EH (cell line): Measurements from ENCODE around the gene NAA38.

Source experiments
- DNase-seq: peaks from one replicate; pipeline ENCODE4 v3.0.0-alpha.2; 2015; ENCODE audit warnings: low read depth

The NAA38 gene

DNA sequence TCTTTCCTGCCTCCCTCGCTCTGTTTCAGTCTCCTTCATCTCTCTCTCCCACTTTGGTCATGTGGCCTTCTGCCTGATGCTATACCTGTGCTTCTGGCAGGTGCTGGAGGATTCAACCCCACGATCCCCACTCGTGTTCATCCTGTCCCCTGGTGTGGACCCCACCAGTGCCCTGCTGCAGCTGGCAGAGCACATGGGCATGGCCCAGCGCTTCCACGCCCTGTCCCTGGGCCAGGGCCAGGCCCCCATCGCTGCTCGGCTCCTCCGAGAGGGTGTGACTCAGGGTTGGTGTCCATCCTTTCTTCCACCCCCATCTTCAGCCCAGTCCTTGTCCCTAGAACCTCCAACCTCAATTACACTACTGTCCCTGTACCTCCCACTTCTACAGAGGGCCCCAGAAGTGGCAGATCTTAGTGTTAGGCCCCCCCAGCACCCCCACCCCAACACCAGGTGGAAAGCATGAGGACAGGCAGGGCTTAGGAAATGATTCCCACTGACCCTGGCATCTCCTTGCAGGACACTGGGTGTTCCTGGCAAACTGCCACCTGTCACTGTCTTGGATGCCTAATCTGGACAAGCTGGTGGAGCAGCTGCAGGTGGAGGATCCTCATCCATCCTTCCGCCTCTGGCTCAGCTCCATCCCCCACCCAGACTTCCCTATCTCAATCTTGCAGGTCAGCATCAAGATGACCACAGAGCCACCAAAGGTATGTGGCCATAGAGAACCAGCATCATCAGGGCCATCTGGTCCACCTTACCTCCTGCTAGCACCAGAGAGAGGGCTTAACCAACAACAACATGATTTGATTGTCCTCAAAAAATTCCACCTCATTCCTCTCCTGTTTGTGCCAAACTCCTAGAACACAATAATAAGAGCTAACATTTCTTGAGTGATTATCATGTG is 33.1 kb downstream of the NAA38 start:
- no peak for DNase-seq

GRCh38 chr17:7823581-7824001 is 33.8 kb downstream of the NAA38 start:
- no peak for DNase-seq

GRCh38 chr17:7822126-7822525 is 35.2 kb downstream of the NAA38 start:
- no peak for DNase-seq

DNA sequence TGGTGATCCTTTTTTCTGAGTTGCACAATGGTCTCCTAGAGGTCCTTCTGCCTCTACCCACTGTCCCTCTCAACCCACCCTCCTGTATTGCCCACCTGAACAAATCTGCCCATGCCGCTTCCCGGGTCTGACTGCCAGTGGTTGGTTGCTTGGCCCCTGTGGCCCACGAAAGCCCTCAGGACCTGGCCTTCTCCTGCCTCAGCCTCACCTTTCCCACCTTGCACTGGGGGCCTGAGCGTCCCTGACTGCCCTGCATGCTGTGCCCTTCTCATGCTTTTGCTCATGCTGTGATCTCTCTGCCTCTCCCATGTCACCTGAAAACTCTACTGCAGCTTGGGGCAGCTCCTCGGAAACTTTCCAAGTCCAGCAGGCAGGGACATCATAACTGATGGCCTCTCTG is 37.1 kb downstream of the NAA38 start:
- DNase-seq = no peak

DNA sequence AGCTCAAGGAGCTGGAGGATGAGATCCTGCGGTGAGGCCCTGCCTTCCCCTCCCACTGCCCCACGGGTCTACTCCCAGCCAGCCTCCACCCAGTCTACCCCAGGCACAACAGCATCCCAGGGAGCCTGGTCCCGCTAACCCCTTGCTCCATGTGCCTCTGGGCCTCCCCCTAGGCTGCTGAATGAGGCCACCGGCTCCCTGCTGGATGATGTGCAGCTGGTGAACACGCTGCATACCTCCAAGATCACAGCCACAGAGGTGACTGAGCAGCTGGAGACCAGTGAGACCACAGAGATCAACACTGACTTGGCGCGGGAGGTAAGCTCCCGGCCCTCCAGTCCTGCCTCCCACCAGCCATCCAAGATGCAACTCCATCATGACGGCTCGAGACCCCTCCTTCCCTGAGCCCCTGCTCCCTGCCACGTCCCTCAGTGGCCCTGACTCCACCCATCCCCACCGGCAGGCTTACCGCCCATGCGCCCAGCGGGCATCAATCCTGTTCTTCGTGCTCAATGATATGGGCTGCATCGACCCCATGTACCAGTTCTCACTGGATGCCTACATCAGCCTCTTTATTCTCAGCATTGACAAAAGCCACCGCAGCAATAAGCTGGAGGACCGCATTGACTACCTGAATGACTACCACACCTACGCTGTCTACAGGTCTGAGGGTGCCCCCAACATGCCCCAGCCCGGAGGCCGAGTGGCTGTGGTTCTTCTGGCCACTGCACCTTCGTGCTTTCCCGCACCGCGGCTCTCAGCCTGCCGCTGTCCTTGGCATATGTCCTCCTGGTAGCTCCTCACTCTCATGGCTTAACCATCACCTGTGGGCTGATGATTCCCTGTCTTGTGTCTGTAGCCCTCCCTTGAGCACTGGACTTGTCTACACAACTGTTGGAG is 38.4 kb downstream of the NAA38 start:
- no peak for DNase-seq

GRCh38 chr17:7818026-7818425 is 39.3 kb downstream of the NAA38 start:
- DNase-seq = no peak

DNA sequence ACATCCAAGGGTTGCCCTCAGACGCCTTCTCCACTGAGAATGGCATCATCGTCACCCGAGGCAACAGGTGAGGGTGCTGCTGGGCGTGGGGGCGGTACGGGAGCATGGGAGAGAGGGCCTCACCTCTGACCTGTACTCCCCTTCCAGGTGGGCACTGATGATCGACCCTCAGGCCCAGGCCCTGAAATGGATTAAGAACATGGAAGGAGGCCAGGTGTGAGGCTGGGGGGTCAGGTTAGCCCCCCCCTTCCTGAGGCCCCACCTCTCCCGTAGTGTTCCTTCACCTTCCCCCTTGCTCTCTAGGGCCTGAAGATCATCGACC is 39.8 kb downstream of the NAA38 start:
- no peak for DNase-seq

DNA sequence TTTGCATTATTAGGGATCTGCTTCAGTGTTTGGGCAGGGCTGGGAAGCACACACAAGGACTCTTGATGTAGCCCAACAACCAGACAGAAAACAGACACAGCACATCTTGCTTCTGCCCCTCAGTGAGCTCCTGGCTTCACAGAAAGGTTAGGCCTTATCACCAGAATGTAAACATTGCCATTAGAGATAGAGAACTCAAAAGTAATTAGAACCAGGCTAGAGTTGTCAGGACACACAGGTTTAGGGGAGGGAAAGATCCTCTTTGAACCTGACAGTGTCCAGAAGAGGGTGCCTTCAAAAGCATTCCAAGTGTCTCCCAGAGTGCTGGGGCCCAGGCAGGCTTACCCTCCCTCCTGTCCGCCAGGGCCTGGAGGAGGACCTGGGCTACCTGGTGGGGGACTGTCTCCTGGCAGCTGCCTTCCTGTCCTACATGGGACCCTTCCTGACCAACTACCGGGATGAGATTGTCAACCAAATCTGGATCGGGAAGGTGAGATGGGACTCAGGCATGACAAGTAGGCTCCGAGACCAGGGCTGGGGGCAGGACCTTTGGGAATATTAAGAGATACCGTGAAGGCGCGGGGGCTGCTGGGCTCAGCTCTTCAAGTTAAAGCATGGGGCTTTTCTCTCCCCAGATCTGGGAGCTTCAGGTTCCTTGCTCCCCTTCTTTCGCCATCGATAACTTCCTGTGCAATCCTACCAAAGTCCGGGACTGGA is 40.3 kb downstream of the NAA38 start:
- DNase-seq = no peak

- DNase-seq = no peak
Observed at GRCh38 chr17:7814969-7815368, 42.4 kb downstream of the NAA38 start.

DNA sequence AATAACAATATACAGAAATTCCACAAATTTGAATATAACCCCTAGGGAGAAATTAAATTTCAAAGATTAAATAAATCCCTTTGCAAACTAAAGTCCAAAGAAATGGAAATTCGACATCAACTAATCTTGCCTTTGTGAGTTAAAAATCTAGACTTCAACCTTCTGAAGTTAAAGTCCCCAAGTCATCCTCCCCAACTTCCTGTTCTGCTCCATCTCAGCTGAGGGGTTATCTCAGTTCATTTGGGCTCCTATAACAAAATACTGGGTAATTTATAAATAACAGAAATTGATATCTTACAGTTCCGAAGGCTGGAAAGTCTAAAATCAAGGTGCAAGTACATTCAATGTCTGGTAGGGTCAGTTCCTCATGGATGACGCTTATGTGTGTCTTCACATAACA is 46.1 kb downstream of the NAA38 start:
- no peak for DNase-seq

DNA sequence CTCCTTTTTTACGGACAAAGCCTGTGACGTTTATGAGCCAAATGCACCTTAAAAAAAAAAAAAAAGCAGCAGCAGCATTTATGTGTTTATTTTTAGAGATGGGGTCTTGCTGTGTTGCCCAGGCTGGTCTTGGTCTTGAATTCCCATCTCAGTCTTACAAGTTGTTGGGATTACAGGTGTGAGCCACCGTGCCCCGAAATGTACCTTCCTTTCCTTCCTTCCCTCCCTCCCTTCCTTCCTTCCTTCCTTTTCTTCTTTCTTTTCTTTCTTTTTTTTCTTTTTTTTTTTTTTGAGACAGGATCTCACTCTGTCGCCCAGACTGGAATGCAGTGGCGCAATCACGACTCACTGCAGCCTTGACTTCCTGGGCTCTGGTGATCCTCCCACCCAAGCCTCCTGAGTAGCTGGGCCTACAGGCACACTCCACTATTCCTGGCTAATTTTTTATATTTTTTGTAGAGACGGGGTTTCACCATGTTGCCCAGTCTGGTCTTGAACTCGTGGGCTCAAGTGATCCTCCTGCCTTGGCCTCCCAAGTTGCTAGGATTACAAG is 47.5 kb downstream of the NAA38 start:
- DNase-seq = peak; percentile 67

DNA sequence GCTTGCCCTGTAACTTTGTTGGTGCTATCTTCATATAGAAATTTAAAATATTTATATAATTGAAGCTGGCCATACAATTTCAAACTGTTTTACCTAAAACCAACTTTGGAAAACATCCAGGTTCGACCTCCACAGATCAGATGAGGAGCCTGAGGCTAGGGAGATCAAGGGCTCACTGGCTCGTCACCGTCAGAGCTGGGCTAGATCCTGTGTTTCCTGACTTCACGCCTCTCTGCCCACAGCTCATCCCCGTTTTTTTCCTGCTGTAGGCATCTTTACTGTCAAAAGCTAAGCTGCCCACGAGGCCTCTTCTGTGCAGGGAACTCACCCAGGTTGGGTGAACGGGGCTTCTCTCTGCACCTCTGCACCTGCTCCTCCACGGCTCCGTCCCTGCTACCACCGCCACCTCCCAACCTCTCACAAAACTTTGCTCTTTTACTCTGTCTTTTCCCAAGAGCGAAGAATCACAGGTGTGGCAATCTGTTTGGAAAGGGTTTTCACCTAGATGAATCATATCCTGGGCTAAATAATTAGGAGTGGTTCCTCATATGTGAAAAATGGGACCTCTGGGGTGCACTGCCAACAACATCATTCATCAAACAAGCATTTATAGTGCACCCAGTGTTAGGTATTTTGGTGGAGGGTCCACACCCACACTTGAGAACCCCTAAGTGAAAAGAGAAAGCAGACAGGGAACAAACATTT is 48.1 kb downstream of the NAA38 start:
- DNase-seq = no peak

DNA sequence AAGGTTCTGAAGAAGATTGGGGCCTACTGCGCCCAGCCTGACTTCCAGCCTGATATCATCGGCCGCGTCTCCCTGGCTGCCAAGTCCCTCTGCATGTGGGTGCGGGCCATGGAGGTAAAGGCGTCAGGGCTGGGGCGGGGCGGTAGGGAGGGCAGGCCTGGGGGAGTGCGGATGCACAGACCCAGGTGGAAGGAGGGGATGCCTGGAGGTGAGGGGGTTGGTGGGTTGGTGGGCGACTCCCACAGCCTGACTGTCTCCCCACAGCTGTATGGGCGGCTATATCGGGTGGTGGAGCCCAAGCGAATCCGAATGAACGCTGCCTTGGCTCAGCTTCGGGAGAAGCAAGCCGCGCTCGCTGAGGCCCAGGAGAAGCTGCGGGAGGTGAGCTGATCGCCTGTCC is 50.2 kb downstream of the NAA38 start:
- DNase-seq = no peak
